ENCODE results near the gene NPNT.

Gene NPNT

DNA sequence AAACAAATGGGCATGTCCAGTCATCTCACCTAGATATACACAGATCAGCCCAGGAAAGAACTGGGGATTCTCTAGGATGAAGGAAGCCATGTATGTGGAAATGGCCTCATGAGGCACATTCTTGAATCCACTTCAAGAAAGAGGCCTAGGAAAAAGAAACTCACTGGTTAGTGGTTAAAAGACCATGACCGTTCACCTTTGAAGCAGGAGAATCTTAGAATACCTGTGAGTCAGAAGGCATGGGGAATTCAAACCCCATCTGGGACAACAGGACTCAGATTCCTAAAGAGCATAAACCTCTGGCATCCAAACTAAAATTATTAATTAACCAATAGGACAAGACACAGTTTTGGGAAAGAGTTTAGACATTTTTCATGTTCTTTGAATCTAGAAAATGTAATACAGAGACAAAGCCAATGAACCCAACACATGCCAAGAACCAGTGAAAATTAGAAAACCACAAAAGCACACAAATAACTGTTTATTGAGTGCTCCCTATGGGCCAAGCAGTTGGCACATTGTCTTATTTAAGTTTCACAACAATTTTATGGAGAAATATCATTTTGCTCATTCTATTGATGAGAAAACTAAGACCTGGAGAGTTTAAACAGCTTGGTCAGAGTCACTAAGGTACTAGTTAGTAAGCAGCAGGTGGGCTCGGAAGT lies 97.5 kb downstream of the NPNT start:
- no peak overlapping the region for H3K4me3 ChIP-seq (ENCODE audit: low read depth, low read length)
- no peak for DNase-seq (ENCODE audit: low read depth)
- no peak for TF ChIP-seq CTCF (IDR thresholded peaks at IDR 0.05; ENCODE audit: low read depth, low read length, missing control alignments)

DNA sequence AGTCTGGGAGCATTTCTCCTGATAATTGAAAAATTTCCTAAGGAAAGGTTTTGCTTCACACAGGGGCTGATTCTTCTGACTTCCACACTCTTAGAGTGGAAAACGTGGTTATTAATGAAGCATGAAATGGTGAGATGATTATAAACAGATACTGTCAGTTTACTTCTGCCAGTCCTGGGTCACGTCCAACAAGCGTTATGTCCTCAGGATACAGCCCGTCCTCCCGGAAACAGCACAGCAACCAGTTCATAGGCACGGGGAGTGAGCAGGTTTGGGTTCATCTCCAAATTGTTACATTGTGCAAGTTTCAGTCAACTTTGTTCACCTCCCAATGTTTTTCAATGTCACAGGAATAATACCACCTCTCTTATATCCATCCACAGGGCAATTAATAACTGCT lies 98.8 kb downstream of the NPNT start:
- DNase-seq (ENCODE audit: low read depth): no peak
- TF ChIP-seq CTCF (IDR thresholded peaks at IDR 0.05; ENCODE audit: low read depth, low read length, missing control alignments): no peak
- H3K4me3 ChIP-seq (ENCODE audit: low read depth, low read length): no peak overlapping the region

- DNase-seq (ENCODE audit: low read depth): no peak
- no peak overlapping the region for H3K4me3 ChIP-seq (ENCODE audit: low read depth, low read length)
- no peak for TF ChIP-seq CTCF (IDR thresholded peaks at IDR 0.05; ENCODE audit: low read depth, low read length, missing control alignments)
These were observed 99.7 kb downstream of the NPNT start for GRCh38 chr4:105994841-105995501.

DNA sequence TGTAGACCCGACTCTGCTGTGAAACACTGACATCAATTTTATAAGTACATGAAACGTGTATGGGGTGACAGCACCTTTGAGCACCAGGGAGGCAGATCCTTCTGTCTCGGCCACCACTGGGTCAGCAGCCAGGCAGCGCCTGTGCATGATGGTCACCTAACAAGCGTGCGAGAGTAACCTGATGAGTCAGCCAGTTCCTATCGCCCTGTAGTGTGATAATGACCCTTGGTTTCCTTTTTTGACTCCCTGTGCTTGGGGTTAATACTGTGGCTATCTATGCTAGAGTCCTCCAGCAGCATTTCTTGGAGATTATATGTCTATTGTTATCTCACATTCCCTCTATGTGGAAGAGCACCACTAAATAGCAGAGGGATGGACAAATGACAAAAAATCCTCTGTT lies 101.6 kb downstream of the NPNT start:
- DNase-seq (ENCODE audit: low read depth): no peak
- no peak for TF ChIP-seq CTCF (IDR thresholded peaks at IDR 0.05; ENCODE audit: low read depth, low read length, missing control alignments)
- no peak overlapping the region for H3K4me3 ChIP-seq (ENCODE audit: low read depth, low read length)

DNA sequence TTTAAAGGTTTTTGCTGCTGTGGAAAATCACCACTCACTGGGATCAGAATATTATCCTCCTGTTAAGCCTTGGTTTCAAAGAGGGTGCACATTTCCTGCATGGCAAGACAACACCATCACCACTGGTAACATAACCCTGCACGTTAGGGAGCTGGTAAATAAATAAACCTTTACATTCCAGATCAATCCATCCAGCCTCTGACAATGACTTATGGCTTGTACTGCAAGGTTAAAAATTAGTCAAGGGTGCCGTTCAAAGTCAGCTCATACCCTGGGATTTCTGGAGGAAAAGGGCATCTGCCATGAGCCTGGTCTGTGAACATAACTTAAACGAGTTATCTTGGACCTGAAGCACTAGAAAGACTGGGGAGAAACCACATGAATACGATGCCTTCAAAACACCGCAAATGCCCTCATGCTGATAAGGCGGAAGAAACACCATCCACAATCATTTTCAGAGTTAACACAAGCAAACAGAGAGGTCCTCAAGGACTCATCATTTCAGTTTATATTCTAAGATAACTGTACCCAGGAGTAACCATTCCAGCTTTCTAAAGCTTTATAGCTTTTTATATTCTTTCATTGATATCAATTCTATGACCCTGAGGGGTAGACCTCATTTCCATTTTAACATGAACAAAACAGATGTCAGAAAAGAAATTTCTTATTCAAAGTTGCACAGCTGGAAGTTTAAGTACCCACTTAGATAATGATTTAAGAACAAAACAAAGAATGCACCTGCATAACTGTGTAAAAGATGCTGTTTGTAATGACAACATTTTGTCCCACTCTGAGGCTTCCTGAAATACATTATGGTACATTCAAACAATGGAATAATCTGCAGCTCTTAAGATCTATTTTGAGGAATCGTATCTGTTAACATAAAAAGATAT lies 103.1 kb downstream of the NPNT start:
- no peak for DNase-seq (ENCODE audit: low read depth)
- no peak for TF ChIP-seq CTCF (IDR thresholded peaks at IDR 0.05; ENCODE audit: low read depth, low read length, missing control alignments)
- H3K4me3 ChIP-seq (ENCODE audit: low read depth, low read length): no peak overlapping the region

- no peak for DNase-seq (ENCODE audit: low read depth)
- TF ChIP-seq CTCF (IDR thresholded peaks at IDR 0.05; ENCODE audit: low read depth, low read length, missing control alignments): no peak
- H3K4me3 ChIP-seq (ENCODE audit: low read depth, low read length): no peak overlapping the region
These were observed 107.7 kb downstream of the NPNT start for GRCh38 chr4:106002994-106003393.
